ENCODE data around the gene GLOD5. TPM values are rescaled to one million over a fixed set of nuclear protein-coding genes. Genes with fewer than 3 reads are reported as not detected.

The GLOD5 gene
- total RNA-seq, 1 donor from 2014 or later: not detected

GRCh38 chrX:48741834-48742233 lies 19.7 kb upstream of the GLOD5 start:
- Mint-ChIP-seq H3K27me3 (ENCODE audit: unreplicated experiment) (peaks cover 3% of the 10 kb centered on the region), H3K36me3 (ENCODE audit: low read depth, unreplicated experiment) (no peaks in the 10 kb centered on the region), H3K4me1 (ENCODE audit: unreplicated experiment) (peaks cover 9% of the 10 kb centered on the region), H3K27ac (ENCODE audit: unreplicated experiment) (no peak overlapping the region), H3K4me3 (ENCODE audit: unreplicated experiment) (no peak overlapping the region), H3K9me3 (ENCODE audit: unreplicated experiment) (no peaks in the 10 kb centered on the region)
- no peak for TF ChIP-seq CTCF (IDR thresholded peaks at IDR 0.05; ENCODE audit: unreplicated experiment)
- no peak for DNase-seq (ENCODE audit: low spot score)

GRCh38 chrX:48745222-48745621 lies 16.3 kb upstream of the GLOD5 start:
- no peak overlapping the region for H3K27ac Mint-ChIP-seq (ENCODE audit: unreplicated experiment)
- no peaks in the 10 kb centered on the region for H3K9me3 Mint-ChIP-seq (ENCODE audit: unreplicated experiment)
- TF ChIP-seq CTCF (IDR thresholded peaks at IDR 0.05; ENCODE audit: unreplicated experiment): no peak
- H3K27me3 Mint-ChIP-seq (ENCODE audit: unreplicated experiment): no peaks in the 10 kb centered on the region
- H3K36me3 Mint-ChIP-seq (ENCODE audit: low read depth, unreplicated experiment): no peaks in the 10 kb centered on the region
- no peak for DNase-seq (ENCODE audit: low spot score)
- no peak overlapping the region for H3K4me3 Mint-ChIP-seq (ENCODE audit: unreplicated experiment)
- no peaks in the 10 kb centered on the region for H3K4me1 Mint-ChIP-seq (ENCODE audit: unreplicated experiment)

- no peaks in the 10 kb centered on the region for H3K27me3 Mint-ChIP-seq (ENCODE audit: unreplicated experiment)
- no peaks in the 10 kb centered on the region for H3K9me3 Mint-ChIP-seq (ENCODE audit: unreplicated experiment)
- H3K36me3 Mint-ChIP-seq (ENCODE audit: low read depth, unreplicated experiment): no peaks in the 10 kb centered on the region
- no peak overlapping the region for H3K4me3 Mint-ChIP-seq (ENCODE audit: unreplicated experiment)
- H3K4me1 Mint-ChIP-seq (ENCODE audit: unreplicated experiment): no peaks in the 10 kb centered on the region
- H3K27ac Mint-ChIP-seq (ENCODE audit: unreplicated experiment): no peak overlapping the region
- no peak for DNase-seq (ENCODE audit: low spot score)
- no peak for TF ChIP-seq CTCF (IDR thresholded peaks at IDR 0.05; ENCODE audit: unreplicated experiment)
Observed at GRCh38 chrX:48747415-48748016, 14.0 kb upstream of the GLOD5 start.

- no peaks in the 10 kb centered on the region for H3K4me1 Mint-ChIP-seq (ENCODE audit: unreplicated experiment)
- TF ChIP-seq CTCF (IDR thresholded peaks at IDR 0.05; ENCODE audit: unreplicated experiment): no peak
- DNase-seq (ENCODE audit: low spot score): no peak
- H3K4me3 Mint-ChIP-seq (ENCODE audit: unreplicated experiment): no peak overlapping the region
- no peaks in the 10 kb centered on the region for H3K36me3 Mint-ChIP-seq (ENCODE audit: low read depth, unreplicated experiment)
- H3K27ac Mint-ChIP-seq (ENCODE audit: unreplicated experiment): no peak overlapping the region
- no peaks in the 10 kb centered on the region for H3K9me3 Mint-ChIP-seq (ENCODE audit: unreplicated experiment)
- H3K27me3 Mint-ChIP-seq (ENCODE audit: unreplicated experiment): no peaks in the 10 kb centered on the region
Observed at GRCh38 chrX:48749182-48749581, 12.4 kb upstream of the GLOD5 start.

- Mint-ChIP-seq H3K4me1 (ENCODE audit: unreplicated experiment) (no peaks in the 10 kb centered on the region), H3K4me3 (ENCODE audit: unreplicated experiment) (no peak overlapping the region), H3K27ac (ENCODE audit: unreplicated experiment) (no peak overlapping the region), H3K9me3 (ENCODE audit: unreplicated experiment) (no peaks in the 10 kb centered on the region), H3K27me3 (ENCODE audit: unreplicated experiment) (peaks cover 4% of the 10 kb centered on the region), H3K36me3 (ENCODE audit: low read depth, unreplicated experiment) (no peaks in the 10 kb centered on the region)
- DNase-seq (ENCODE audit: low spot score): no peak
- TF ChIP-seq CTCF (IDR thresholded peaks at IDR 0.05; ENCODE audit: unreplicated experiment): no peak
Observed at GRCh38 chrX:48751343-48751742, 10.2 kb upstream of the GLOD5 start.

All from endothelial cell (in vitro differentiated cells).